Measurements from ENCODE around the gene SGCD.

The SGCD gene

DNA sequence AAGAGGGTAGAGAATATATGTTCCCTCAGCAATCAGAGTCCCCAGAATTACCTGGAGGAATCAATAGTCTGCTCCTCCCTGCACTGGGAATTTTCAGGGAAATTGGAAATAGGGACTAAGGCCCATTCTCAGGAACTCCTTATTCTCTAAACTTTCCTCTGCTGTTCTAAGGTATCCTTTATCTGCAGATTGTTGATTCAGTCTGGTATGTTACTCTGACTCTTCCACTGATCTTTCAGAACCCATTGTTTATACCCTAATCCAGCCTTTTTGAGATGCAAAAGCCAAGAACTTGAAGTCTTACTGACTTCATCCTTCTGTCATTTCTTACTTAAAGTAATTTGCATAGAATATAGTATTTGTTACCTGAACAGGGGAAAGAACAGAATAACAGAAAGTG is 379.7 kb downstream of the SGCD start:
- no peak for DNase-seq

DNA sequence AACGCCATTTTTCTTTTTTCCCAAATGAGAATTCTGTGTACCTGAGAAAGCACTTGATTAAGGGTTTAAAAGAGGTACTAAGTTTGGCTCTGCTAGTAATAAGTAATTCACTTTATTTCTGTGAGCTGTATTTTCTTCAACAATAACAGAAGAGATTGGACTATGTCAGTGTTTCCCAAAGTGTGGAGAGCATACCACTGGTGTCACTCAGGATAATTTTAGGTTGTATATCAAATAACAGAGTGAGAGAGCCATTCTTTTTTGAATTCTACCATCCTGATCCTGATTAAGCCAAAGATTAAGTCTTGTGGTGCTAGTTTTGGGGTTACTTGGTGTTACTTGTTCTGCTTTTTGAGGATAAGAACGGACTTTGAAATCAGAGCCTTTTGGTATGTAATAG is 380.8 kb downstream of the SGCD start:
- no peak for DNase-seq

DNA sequence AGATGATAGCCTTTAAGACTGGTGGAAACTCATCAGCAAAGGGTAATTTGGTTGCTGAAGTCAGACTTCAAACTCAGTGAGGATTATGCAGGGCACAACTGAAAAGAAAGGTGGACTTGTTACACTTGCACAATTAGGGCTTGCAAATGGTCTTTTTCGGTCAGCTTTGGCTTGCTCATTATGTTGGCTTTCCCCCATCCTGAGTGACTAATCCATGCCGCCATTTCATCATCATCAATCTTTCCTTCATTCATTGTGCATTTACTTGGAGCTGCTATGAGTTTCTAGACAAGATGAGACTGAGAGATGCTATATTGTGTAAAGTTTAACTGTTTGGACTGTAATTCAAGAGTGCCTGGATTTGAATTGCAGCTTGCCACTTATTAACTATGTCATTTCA is 388.3 kb downstream of the SGCD start:
- no peak for DNase-seq

DNA sequence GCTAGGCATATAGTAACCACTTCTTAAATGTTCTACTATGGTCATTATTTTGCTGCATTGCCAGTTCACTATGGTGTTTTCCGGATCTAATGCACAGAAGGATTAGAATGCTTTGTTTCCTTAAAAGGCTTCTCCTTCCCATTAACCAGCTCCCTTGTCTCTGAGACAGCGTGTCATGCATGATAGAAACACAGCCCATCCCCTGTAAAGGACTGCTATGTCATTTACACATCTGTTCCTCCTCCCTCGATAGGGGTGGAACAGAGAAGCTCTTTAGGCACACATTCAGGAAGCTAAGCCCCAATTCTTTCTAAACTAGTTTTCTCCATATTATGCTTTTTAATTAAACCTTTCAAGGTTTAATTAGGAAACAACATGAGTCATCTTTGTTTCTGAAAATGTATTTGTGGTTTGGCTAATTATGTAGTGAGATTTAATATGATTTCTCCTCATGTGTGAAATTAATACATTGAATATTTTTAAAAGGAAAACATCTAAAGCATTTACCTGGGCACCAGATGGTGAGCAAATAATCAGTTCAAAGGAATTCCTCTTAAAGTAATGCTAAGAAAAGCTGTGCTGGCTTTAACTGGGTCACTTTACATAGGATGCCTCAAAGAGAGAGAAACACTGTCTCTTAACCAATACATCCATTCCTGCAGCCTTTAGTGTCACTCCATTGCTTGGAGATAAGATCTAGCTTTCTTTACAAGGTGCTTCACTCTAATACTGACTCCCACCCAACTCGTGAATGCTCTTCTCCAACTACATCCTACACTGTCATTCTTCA is 389.8 kb downstream of the SGCD start:
- no peak for DNase-seq

DNA sequence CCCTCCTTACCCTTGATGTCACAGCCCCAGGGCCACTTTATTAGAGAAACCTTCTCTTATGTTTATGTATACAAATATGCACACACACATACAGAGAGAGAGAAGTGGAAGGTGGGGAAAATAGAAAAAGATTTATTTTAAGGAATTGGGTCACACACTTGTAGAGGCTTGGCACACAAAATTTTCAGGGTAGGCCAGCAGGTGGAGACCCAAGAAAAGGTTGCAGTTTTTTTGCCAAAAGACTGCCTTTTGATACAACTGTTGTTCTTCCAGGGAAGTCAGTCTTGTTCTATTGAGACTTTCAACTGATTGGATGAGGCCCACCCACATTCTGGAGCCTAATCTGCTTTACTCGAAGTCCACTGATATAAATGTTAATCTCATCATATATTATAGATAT is 392.0 kb downstream of the SGCD start:
- DNase-seq = no peak

DNA sequence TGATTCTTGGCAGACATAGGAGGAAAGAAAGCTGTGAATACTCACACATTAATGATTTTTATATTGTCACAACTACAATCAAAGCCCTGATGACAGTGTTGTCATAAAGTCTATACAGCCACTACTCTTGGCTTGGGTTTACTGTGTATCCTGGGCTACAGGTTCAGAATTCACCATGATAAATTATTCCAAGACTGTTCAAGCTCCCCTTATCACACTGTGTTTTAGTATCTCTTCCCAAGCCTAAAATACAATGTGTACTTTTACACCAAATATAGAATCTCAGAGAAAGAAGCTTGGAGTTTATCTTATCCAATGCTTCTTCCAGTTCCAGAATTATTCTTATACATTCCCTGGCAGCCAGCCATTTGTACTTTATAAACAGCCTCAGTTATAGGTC is 395.4 kb downstream of the SGCD start:
- no peak for DNase-seq

DNA sequence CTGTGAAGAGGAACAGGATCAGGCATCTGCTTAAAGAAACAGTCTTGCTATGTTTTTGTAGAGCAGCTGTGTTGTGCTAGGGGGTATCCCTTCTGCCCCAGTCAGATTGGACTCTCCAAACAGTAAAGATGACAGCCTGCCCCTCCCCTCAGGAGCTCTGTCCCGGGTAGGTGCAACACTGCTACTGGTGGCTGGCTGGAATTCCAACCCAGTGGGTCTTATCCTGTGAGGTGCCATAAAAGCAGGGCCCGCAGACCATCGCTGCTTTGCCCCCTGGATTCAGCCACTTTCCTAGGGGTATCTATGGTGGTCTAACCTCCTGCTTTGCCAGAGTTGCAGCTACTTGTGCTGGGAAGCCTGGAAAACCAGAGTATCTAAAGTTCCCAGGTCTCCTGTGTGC is 408.5 kb downstream of the SGCD start:
- no peak for DNase-seq

DNA sequence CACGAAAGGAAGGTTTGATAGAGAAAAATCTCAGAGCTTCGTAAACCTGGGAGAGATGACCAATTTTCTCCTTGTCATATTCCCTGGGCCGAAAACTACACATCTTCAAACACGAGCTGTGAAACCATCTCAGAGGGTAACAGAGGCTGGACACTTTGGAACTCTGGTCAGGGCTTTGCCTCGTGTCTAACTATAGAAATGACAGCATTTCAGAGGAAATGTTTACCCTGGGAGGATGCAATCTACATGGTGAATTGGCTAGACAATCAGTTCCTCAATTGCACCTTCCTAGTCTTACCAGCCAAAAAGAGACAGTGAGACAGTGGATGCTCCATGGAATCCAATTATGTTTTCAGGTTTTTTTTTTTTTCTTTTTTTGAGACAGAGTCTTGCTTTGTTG is 414.6 kb downstream of the SGCD start:
- DNase-seq = no peak

DNA sequence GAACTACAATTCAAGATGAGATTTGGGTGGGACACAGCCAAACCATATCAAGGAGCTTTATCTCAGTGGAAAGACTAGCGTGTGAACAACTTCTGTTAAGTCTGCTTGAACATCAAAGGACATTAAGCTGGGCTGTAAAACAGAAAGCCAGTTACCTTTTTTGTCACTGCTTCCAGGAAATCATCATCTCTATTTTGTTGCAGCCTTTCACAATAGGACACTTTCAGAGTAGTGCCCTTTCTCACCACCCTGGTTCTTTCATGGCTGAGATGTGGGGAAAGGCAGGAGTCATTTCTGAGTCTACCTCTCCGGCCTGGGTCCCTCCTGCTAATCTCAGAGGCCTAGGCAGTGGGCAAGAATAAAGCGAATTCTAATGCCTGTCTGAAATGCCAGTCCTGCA is 426.9 kb downstream of the SGCD start:
- no peak for DNase-seq

DNA sequence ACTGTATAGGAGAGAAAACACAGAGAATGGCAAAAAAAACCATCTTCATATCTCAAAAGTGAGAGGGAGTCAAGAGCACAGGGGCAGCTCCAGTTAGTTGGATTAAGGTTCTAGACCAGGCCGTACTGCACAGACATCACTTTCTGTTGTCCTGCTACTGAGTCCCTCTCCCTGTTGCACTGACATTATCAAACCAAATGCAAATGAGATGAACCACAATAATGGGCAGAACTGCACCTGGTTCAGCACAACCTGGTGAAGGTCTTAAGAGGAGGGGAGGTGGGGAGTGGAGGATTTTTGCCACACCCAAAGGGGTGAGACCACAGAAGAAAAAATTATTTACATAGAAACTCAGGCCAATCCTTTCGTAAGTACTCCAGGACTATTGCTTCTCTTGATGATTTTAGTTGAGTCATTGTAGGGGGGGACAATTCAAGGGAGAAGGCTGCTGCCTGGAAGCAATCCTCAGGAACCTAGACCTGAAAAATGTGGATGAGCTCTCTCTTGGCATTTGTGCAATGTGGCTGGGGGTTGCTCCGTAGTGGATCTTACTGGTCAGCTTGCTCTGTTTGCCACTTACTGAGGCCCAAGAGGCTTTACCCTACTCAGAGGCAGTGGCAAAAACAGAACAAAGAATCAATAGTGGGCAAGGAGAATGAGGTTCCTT is 428.6 kb downstream of the SGCD start:
- no peak for DNase-seq

DNA sequence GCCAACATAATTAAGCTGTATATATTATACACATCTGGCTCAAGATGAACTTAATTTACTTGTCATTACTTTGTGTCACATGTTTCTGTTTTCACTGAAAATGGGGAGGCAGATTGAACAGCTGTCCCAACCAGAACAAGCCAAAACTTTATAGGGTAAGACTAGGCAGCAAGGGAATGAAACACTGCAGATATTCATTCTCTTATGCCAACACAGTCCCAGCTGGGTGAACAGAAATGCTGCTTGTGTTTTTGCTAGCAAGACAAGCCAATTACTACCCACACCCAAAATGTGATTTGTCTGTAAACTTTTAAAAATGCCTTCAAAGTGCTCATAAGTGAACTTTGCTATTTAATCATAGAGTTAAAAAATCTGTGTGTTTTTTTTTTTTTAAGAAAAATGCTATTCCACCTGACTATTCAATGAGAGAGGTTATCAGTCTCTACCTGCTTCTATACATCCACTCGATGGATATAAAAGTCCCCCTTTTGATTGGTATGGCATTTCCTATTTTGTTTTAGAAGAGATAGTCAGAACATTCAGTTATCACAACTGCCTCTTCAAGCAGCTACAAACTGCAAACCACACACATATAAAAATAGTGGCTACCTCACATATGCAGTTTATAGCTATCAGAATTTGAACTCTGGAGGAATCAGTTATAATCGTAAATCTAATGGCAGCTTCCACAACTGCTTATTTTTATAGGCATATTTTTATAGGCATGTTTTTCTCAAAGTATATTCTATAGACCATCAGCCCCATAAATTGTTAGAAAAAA is 431.2 kb downstream of the SGCD start:
- DNase-seq = no peak

DNA sequence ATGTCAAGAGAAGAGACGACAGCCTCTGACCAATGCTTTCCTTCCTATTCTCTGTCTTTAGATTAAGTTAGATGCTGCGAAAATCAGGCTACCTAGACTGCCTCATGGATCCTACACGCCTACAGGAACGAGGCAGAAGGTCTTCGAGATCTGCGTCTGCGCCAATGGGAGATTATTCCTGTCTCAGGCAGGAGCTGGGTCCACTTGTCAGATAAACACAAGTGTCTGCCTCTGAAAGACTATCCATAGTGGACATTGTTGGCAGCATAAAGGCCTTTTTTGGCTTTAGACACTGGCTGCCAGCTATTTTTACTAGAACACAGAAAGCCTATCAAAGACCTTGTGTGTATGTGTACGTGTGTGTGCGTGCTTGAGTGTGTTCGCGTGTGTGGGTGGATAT is 432.2 kb downstream of the SGCD start:
- no peak for DNase-seq

DNA sequence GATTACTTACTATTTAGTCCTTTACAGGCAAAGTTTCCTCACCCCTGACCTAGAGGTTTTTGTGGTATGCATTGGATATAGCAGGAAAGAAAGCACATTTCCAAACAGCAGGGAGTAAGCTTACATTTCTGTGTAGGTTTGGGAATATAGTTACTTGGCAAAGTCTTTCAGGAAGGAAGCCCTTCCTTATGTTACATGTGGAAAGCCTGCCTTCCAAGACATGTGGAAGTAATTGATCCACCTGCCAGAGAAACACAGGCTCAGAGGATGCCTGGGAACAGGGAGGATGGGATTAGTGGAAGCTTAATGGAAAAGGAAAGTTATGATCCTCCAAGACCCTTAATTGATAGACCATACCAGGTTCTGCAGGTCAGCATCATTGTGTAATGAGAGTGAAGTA is 435.8 kb downstream of the SGCD start:
- no peak for DNase-seq

DNA sequence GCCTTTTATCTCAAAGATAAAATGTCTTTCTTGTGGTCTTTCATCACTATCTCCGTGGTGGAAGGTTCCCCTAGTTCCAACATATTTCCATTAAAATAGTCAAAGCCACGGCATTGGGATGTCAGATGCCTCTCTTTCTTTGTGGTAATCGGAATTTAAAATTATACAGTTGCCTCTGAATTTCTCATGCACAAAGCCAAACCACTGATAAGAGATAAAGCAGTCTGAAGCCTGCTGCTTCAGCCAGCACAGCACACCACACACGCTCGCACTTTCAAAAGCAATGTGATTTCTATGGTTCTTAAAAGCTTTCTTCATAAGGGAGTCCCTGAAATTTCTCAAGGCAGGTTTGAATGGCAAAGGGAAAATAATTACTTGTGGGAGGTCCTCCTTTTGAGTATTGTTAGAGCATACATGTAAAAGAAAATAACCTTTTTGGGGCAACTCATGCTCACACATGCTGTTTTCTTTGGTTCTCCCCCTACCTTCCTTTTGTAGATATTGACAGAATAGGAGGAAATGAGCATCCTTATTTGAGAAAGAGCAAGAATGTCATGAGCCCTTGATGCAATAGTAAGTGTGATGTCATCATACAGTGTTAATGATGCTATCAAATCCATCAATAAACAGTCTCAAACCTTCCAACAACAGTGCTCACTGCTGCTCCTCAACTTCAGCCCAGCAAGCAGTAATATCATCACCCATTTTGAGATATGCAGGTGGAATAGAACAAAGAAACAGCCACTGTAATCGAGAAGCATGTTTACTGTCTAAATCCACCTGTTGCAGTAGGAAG is 437.4 kb downstream of the SGCD start:
- no peak for DNase-seq

DNA sequence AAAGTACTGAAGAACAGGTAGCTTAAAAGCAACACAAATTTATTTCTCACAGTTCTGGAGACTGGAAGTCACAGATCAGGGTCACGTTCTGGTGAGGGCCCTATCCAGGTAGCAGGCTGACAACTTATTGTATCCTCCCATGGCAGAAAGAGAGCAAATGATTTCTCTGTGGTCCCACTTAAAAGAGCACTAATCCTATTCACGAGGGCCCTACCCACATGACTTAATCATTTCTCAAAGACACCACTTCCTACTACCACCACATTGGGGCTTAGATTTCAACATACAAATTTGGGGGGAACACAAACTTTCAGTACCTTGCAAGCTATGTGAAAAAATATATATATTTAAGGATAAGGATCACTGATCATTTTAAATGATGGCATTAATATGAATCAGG is 447.3 kb downstream of the SGCD start:
- no peak for DNase-seq

DNA sequence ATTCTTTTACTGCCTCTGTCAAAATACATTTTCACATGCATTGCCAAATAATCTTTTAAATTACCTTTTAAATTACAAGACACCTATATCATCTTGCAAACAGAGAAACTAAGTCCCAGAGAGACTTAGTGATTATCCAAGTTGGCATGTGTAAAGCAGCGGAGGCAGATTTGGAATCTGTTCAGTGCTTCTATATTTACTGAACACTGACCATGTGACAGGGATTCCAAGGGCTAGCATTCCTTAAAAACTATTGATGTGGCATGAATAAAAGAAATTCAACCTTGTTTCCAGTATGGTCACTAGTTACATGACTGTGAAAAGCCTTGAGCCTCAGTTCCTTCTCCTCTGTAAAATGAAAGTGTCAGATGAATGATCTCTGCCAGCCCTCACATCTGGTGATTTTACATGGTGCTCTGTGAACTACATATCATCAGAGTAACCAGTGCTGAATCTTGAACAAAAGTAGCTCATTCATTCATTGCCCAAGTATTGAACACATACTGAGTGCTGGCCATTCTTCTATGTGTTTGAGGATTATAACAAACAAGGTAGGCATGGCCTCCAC is 451.3 kb downstream of the SGCD start:
- DNase-seq = no peak

DNA sequence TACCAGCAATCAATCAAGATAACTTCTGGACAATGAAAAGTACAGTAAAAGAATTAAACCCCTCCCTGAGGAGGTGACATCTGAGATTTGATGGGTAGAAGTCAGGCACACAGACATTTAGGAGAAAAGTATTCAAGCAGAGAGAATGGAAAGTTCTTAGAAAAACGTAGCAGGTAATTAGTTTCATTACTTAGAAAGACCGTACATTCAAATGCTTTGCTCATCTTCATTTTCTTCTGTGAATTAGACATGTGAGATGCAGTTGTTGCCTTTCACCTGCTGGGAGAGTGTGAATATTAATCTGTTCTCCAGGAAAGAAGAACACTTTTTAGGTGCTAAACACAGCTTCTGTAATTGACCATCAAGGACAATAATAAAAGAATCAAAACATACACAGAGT is 451.8 kb downstream of the SGCD start:
- DNase-seq = no peak

DNA sequence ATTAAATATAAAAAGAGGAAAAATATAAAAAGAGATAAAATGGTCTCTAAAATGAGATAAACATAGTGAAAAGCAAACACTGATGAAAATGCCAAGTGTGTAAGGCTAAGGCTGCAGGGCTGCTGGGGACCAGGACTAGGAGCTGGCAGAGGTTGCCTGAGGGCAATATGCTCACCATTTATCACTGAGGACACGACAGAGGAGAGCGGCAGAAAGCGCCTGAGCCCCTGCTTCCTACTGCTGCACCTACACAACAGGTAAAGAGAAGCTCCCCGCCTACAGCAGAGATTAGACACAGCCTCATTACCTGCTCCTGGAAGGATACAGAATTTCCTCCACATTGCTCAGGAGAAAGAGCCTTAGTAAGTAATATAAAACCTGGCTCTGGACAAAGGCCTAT is 452.5 kb downstream of the SGCD start:
- DNase-seq = no peak

DNA sequence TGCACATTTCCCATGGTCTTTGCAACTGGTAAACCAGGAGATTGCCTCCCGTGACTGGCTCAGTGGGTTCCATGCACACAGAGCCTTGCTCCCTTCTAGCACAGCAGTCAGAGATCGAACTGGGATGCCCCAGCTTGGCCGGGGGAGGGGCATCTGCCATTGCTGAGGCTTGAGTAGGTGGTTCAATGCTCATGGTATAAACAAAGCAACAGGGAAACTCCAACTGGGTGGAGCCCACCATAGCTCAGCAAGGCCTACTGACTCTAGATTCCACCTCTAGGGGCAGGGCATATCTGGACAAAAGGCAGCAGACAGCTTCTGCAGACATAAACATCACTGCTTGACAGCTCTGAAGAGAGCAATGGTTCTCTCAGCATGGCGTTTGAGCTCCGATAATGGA is 456.1 kb downstream of the SGCD start:
- no peak for DNase-seq

DNA sequence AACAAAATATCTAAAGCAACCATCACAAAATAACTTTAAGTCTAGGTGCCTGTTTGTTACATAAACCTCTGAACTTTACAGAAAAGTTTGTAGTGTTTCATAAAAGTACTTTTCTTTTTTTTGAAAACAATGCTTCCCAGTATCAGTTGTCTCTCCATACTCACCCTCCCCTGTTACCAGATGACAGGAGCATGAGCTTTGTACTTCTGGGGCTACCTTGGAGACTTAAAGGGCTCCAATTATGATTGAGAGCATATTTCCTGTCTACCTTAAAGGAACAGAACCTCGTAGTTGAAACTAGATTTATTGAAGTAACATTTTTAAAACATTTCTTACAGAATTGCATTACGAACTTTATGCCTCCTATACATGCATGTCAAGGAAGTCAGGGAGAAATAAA is 467.7 kb downstream of the SGCD start:
- no peak for DNase-seq

DNA sequence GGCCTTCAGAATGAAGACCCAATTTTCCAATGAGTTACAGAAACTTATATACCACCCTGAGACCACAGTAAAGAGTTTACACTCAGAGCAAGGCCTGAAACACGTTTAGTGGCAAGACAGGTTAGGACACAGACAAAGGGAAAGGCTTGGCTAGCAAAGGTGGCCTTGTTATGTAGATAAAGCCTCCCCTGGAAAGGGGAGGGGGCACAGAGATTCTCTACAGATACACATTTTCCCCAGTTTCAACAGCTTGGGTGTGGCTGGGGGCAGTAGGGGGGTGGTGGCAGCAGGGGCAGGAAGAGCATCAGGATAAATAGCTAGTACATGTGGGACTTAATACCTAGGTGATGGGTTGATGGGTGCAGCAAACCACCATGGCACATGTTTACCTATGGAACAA is 471.2 kb downstream of the SGCD start:
- no peak for DNase-seq

DNA sequence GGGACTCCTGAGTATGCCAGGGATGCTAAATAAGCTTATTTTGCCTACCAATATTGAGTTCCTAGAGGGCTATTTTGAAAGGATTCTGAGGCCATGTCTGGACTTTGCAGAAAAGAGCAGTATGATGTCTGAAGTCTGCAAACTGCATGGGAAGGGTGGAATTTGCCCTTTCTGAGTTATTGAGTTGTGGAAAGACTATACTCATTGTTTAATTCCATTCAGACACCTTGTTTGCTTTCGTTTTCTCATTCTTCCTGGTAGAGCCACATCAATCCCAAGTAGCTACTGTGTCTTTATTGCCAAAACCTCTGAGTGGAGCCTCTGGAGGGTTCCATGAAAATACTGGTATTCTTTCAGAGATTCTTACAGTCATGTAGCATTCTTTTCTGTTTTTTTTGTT is 472.2 kb downstream of the SGCD start:
- no peak for DNase-seq

DNA sequence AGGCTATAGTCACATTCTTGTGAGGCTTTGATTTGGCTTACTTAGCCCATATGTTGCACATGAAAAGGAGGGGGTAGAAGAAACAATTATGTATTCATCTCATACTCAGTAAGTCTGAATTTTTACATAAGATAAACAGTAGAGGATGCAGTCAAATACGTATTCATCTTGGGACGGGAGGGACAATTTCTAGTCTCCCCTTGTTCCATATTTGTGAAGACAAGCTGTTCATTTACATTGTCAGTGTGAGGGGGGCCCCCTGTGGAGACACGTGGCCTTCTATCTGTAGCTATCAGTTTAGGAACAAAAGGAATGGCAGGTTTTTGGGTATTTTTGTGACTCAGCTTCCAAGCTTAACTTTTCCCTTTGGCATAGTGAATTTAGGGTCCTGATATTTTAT is 474.0 kb downstream of the SGCD start:
- no peak for DNase-seq

Measured in inflammatory macrophage treated with lipopolysaccharide for 1 hour (primary cell).